Stomach smooth muscle (tissue), 2 donors: ENCODE measurements around the gene PTGDS.
"Not testable (repeated sequence)": the region's sequence is repeated elsewhere in the genome, so short reads cannot be mapped to it uniquely, and the experiment has no call there.

Experiments used
- H3K27ac ChIP-seq: one replicate; pipeline ENCODE4 v1.7.0; 2013; ENCODE audit warnings: mild to moderate bottlenecking, low read length, inconsistent platforms
- H3K27me3 ChIP-seq, 2 donors: one replicate each; pipeline ENCODE4 v1.7.0; 2013; ENCODE audit warnings: low read length in 2 of 2; ENCODE audit not compliant: insufficient read depth in 2 of 2, control insufficient read depth in 1 of 2
- H3K36me3 ChIP-seq, 2 donors: one replicate each; pipeline ENCODE4 v1.7.0; 2013; ENCODE audit warnings: low read length in 2 of 2; ENCODE audit not compliant: control insufficient read depth in 2 of 2, insufficient read depth in 2 of 2
- H3K4me1 ChIP-seq: one replicate; pipeline ENCODE4 v1.7.0; 2013; ENCODE audit warnings: low read length; ENCODE audit not compliant: control insufficient read depth, insufficient read depth
- H3K4me3 ChIP-seq, 2 donors: one replicate each; pipeline ENCODE4 v1.7.0; 2013; ENCODE audit warnings: low read length in 2 of 2
- H3K9ac ChIP-seq, 2 donors: one replicate each; pipeline ENCODE4 v1.7.0; 2013; ENCODE audit warnings: low read length in 2 of 2, mild to moderate bottlenecking in 1 of 2
- H3K9me3 ChIP-seq, 2 donors: one replicate each; pipeline ENCODE4 v1.7.0; 2013; ENCODE audit warnings: low read length in 2 of 2; ENCODE audit not compliant: control insufficient read depth in 2 of 2
- donor health status: healthy.
- donor health status: Pancreatic carcinoma.

Gene PTGDS

GRCh38 chr9:136994888-136995230 is 17.6 kb downstream of the PTGDS start:
- Histone ChIP-seq H3K4me1 (peaks cover 41% of the 10 kb centered on the region), H3K36me3 (peaks cover 0 to 2% of the 10 kb centered on the region in 2 donors), H3K9ac (no peak overlapping the region), H3K4me3 (no peak overlapping the region), H3K9me3 (peaks cover 0 to 4% of the 10 kb centered on the region in 2 donors), H3K27me3 (peaks cover 11 to 34% of the 10 kb centered on the region in 2 donors), H3K27ac (no peak overlapping the region)

- peaks cover 41% of the 10 kb centered on the region for H3K4me1 ChIP-seq
These were observed 18.1 kb downstream of the PTGDS start for GRCh38 chr9:136995362-136995761.

GRCh38 chr9:136995772-136996311 is 18.5 kb downstream of the PTGDS start:
- no peak overlapping the region for H3K4me3 ChIP-seq

More at GRCh38 chr9:136995362-136995761, 18.1 kb downstream of the PTGDS start:
- peaks cover 0 to 4% of the 10 kb centered on the region in 2 donors for H3K9me3 ChIP-seq
- H3K27me3 ChIP-seq, result peaks cover 11 to 34% of the 10 kb centered on the region in 2 donors
- H3K27ac ChIP-seq, result no peak overlapping the region
- H3K4me3 ChIP-seq, result no peak overlapping the region
- no peak overlapping the region for H3K9ac ChIP-seq
- H3K36me3 ChIP-seq, result peaks cover 0 to 2% of the 10 kb centered on the region in 2 donors

GRCh38 chr9:136996361-136997292 is 19.3 kb downstream of the PTGDS start, which contains the start of gene CLIC3:
TSS of gene CLIC3 (minus strand) at chr9:136996568. CDS start at chr9:136996543, 25 bp downstream.
- H3K27ac ChIP-seq, result no peak within 1 kb of the TSS
- no peak within 1 kb of the TSS for H3K9ac ChIP-seq
- peak within 1 kb of the TSS in 1 of 2 donors; percentile 8 for H3K4me3 ChIP-seq
- peaks cover 0 to 2% of the 10 kb centered on the region in 2 donors for H3K36me3 ChIP-seq
- peaks cover 41% of the 10 kb centered on the region for H3K4me1 ChIP-seq
- peaks cover 11 to 34% of the 10 kb centered on the region in 2 donors for H3K27me3 ChIP-seq
- H3K9me3 ChIP-seq, result no peaks in the 10 kb centered on the region

More at GRCh38 chr9:136995772-136996311, 18.5 kb downstream of the PTGDS start:
- Histone ChIP-seq H3K27ac (no peak overlapping the region), H3K9ac (no peak overlapping the region), H3K9me3 (no peaks in the 10 kb centered on the region), H3K27me3 (peaks cover 11 to 34% of the 10 kb centered on the region in 2 donors), H3K4me1 (peaks cover 41% of the 10 kb centered on the region), H3K36me3 (peaks cover 0 to 2% of the 10 kb centered on the region in 2 donors)

- Histone ChIP-seq H3K27ac (no peak overlapping the region), H3K4me1 (peaks cover 39% of the 10 kb centered on the region), H3K9me3 (no peaks in the 10 kb centered on the region), H3K36me3 (peaks cover 0 to 2% of the 10 kb centered on the region in 2 donors), H3K9ac (no peak overlapping the region), H3K27me3 (peaks cover 11 to 34% of the 10 kb centered on the region in 2 donors), H3K4me3 (no peak overlapping the region)
These were observed 20.1 kb downstream of the PTGDS start for GRCh38 chr9:136997371-136997770.

- peaks cover 0 to 2% of the 10 kb centered on the region in 2 donors for H3K36me3 ChIP-seq
- H3K27ac ChIP-seq, result no peak overlapping the region
- H3K27me3 ChIP-seq, result peaks cover 11 to 34% of the 10 kb centered on the region in 2 donors
- no peaks in the 10 kb centered on the region for H3K9me3 ChIP-seq
- no peak overlapping the region for H3K4me3 ChIP-seq
- H3K4me1 ChIP-seq, result peaks cover 36% of the 10 kb centered on the region
- no peak overlapping the region for H3K9ac ChIP-seq
These were observed 20.5 kb downstream of the PTGDS start for GRCh38 chr9:136997830-136998234.

GRCh38 chr9:137000177-137000930 is 23.1 kb downstream of the PTGDS start:
- H3K9me3 ChIP-seq, result no peaks in the 10 kb centered on the region
- H3K36me3 ChIP-seq, result no peaks in the 10 kb centered on the region
- H3K4me3 ChIP-seq, result no peak overlapping the region
- no peak overlapping the region for H3K27ac ChIP-seq
- H3K9ac ChIP-seq, result no peak overlapping the region
- H3K27me3 ChIP-seq, result peaks cover 9 to 25% of the 10 kb centered on the region in 2 donors
- peaks cover 17% of the 10 kb centered on the region for H3K4me1 ChIP-seq

- Histone ChIP-seq H3K4me1 (peaks cover 5% of the 10 kb centered on the region), H3K27ac (no peak overlapping the region), H3K36me3 (no peaks in the 10 kb centered on the region), H3K9me3 (no peaks in the 10 kb centered on the region), H3K27me3 (peaks cover 2 to 11% of the 10 kb centered on the region in 2 donors), H3K4me3 (no peak overlapping the region), H3K9ac (no peak overlapping the region)
These were observed 24.7 kb downstream of the PTGDS start for GRCh38 chr9:137001857-137002645.

- no peaks in the 10 kb centered on the region for H3K9me3 ChIP-seq
- no peak overlapping the region for H3K4me3 ChIP-seq
- H3K4me1 ChIP-seq, result peaks cover 2% of the 10 kb centered on the region
These were observed 25.3 kb downstream of the PTGDS start for GRCh38 chr9:137002646-137003041.

GRCh38 chr9:137004285-137004684 is 27.0 kb downstream of the PTGDS start:
- not testable (repeated sequence) for H3K27me3 ChIP-seq, H3K27ac ChIP-seq, H3K4me3 ChIP-seq, H3K9ac ChIP-seq, H3K4me1 ChIP-seq, H3K9me3 ChIP-seq, H3K36me3 ChIP-seq

More at GRCh38 chr9:137002646-137003041, 25.3 kb downstream of the PTGDS start:
- peaks cover 2 to 5% of the 10 kb centered on the region in 2 donors for H3K27me3 ChIP-seq
- no peak overlapping the region for H3K27ac ChIP-seq
- no peak overlapping the region for H3K9ac ChIP-seq
- no peaks in the 10 kb centered on the region for H3K36me3 ChIP-seq
